HG03558 (cell line): Measurements from ENCODE around the gene PTOV1.
A peak's percentile ranks its signal among the peaks of the same experiment; 100 is the strongest.

Experiments
- ATAC-seq: cut with Tn5 transposase; IDR thresholded peaks from one replicate; pipeline ENCODE4 v1.9.1; 2021; ENCODE audit warnings: moderate number of reproducible peaks; ENCODE audit not compliant: unreplicated experiment; ENCODE audit errors: extremely low read depth

The PTOV1 gene

GRCh38 chr19:49850487-49851342 is at the start of gene PTOV1:
TSS of gene PTOV1 (plus strand) at chr19:49851159.
- ATAC-seq = peak; percentile 32

- ATAC-seq = no peak
Observed at GRCh38 chr19:49801401-49801888, 49.5 kb upstream of the PTOV1 start.

DNA sequence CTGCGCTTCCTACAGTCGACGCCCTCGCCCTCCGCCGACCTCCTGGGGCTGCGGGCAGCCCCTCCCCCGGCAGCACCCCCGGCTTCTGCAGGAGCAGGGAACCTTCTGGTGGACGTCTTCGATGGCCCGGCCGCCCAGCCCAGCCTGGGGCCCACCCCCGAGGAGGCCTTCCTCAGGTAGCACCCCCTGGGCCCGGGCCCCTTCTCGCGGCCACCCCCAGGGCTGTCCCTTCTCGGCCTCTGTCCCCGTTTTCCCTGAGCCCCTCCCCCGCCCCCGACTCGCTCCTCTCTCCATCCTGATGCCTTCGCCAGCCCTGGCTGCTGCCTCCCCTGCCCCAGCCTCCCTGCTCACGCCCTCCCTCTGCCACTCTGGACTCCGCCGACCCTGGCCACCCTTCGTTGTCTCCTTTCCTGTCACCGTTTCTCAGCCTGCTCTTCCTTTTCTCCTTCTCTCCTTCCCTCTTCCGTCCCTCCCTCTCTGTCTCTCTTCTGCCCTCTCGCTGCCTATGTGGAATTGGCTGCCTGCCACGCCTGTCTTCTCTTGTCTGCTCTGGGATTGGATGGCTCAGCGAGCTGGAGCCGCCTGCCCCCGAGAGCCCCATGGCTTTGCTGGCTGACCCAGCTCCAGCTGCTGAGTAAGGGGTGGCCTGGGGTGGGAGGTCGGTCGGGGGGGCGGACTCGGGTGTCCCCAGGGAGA is 48.8 kb upstream of the PTOV1 start:
- ATAC-seq = no peak

DNA sequence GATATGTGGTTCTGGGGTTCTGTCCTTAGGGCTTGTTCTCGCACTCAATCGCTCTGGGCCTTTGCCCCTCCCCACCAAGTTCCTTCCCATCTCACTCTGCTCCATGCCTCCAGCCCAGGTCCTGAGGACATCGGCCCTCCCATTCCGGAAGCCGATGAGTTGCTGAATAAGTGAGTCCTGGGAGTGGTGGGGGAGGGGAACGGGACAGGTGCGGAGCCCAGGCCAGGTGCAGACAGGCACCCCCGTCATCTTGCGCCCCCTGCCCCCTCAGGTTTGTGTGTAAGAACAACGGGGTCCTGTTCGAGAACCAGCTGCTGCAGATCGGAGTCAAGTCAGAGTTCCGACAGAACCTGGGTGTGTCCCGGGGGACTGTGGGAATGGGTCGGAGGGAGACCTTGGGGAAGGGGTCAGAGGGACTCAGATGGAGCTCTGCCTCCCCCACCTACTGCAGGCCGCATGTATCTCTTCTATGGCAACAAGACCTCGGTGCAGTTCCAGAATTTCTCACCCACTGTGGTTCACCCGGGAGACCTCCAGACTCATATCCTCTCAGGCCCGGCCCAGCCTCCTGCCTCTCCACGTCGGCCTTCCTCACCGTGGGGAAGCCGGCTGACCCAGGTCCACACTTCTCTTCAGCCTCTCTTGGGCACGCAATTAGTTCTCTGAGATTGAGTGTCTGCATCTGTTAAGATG is 48.0 kb upstream of the PTOV1 start:
- ATAC-seq = no peak

DNA sequence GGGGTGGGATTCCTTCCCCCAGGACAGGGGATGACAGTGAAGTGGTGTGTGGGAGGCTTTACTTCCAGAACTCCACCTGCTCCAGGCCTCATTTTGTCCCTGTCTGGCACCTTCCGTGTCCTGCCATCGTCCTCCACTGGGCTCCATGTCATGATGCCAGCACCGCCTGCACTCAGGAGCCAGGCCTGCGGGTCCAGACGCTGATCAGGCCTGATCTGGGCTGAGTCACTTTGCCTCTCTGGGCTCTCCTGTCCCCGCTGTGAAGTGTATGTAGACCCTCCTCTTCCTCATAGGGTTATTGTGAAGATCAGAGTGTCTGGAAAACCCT is 47.5 kb upstream of the PTOV1 start:
- ATAC-seq = no peak

- ATAC-seq = no peak
Observed at GRCh38 chr19:49805822-49806619, 44.9 kb upstream of the PTOV1 start.

DNA sequence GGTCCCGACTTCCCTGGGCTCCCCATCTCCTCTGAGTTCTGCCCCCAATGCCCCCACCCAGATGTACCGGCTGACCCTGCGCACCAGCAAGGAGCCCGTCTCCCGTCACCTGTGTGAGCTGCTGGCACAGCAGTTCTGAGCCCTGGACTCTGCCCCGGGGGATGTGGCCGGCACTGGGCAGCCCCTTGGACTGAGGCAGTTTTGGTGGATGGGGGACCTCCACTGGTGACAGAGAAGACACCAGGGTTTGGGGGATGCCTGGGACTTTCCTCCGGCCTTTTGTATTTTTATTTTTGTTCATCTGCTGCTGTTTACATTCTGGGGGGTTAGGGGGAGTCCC is 44.4 kb upstream of the PTOV1 start:
- ATAC-seq = no peak

GRCh38 chr19:49807058-49807903 is 43.7 kb upstream of the PTOV1 start:
- ATAC-seq = no peak

DNA sequence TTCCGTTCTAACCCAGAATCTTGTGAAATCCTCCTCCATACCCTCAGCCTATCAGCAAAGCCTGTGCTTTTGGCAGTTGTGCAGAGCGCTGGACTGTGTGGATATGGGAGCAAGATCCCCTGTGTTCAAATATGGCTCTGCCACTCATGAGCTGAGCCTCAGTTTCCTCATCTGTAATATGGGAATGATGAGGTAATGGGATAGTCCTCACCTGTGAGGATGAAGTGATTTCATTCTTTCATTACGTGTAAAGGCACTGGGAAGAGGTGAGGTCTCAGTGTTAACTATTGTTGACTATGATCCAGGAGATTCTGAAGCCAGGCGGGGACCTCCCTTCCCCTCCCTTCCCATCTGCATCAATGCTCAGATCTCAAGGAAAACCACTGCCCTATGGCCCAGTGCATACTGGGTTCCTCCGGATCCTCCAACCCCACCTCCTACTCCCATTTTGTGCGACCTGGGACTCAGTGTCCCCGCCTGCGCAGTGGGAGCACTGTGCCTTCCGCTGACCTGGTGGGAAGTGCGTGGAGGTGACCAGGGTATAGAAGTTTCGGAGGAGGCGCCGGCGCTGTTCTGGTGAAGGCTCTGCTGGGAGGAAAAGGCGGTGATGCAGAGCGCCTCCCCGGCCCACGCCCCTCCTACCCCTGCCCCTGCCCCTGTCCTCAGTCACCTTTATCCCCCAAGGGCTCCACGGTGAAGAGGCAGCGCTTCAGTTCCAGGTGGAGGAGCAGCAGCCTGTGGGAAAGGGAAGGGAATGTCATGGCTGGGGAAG is 42.9 kb upstream of the PTOV1 start:
- ATAC-seq = no peak

- no peak for ATAC-seq
Observed at GRCh38 chr19:49808711-49809159, 42.2 kb upstream of the PTOV1 start.

DNA sequence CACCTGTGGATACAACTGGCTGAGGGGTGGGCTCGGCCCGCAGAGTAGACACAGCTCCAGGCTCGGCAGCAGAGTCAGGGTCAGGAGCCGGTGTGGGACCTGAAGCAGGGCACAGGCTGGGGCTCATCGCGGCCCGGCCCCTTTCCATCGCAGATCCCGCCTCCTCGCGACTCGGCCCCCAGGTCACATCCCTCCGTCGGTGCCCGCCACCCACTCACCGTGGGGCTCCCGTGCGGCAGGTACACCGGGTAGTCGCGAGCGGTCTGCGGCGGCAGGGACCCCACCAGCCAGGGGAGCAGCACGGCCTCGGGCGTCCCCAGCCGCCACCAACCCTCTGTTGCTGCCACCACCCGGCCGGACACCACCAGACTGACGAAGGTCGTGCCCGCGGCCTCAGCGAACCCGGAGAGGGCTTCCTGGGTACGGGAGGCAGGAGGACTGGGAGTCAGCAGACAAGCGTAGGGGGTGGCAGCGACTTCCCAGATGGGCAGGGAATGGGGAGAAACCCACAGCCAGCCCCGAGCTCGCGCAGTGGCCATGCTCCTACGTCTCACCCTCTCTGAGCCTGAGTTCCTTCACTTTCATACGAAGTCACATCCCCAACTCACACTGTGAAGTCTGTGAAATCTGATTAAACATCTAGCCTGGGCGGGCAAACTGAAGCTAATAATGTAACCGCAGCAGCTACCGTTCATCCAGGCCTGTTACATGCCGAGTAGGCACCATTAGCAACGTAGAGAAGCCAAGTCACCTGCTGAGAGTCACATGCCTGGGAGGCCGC is 41.6 kb upstream of the PTOV1 start:
- ATAC-seq = no peak

DNA sequence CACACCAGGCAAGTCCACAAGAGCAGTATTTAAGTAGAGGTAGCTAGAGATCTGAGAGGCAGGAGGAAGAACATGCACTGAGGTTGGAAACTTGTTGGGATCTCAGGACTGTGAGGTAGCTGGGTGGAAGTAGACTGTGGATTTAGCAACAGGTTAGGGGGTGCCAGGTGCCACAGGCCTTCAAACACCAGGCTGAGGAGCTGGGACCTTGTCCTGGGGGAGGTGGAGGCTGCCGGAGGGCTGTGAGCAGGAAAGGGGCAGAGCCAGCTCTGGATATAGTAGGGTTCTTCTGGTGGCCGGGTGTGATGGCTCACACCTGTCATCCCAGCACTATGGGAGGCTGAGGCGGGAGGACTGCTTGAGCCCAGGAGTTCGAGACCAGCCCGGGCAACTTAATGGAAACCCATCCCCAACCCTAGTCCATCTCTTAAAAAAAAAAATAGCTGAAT is 41.0 kb upstream of the PTOV1 start:
- ATAC-seq = no peak

DNA sequence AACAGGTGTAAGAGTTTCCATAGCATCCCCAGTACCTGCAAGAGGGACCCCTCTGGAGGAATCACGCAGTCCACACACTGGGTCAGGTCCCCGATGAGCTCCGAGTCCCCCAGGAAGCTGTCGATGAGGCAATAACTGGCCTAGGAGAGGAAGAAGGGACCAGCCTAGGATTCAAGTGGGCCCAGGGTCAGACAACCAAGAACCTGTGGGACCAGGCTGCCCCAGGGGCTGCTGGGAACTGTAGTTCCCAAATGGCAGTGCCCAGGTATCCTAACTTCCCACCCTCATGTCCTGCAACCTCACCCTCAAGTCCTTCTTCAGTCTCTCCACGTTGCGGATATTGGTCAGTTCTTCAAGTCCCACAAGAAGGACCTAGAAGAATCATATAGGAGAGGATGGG is 39.6 kb upstream of the PTOV1 start:
- ATAC-seq = no peak

DNA sequence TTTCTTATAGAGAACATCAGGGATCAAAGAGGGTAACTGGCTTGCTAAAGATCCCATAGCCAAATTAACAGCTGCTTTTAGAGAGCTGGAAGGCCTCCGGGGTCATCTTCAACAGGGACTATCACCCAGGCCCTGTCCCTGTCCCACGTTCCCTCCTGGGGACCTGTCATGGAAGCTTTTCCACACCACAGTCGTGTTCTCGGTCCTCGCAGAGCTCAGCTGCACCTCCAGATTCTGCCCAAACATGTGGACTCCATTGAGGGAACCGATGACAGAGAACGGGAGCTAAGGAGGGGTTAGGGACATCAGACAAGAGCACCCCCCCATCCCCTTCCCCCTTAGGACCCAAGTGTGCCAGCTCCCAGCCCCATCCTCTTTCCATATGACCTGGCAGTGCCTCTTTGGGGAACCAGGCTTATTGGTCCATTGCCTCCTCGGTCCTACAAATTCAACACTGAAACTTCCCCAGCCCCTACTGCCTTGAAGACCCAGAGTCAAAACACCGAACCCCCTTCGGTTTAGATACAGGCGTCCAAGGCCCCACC is 38.4 kb upstream of the PTOV1 start:
- no peak for ATAC-seq

DNA sequence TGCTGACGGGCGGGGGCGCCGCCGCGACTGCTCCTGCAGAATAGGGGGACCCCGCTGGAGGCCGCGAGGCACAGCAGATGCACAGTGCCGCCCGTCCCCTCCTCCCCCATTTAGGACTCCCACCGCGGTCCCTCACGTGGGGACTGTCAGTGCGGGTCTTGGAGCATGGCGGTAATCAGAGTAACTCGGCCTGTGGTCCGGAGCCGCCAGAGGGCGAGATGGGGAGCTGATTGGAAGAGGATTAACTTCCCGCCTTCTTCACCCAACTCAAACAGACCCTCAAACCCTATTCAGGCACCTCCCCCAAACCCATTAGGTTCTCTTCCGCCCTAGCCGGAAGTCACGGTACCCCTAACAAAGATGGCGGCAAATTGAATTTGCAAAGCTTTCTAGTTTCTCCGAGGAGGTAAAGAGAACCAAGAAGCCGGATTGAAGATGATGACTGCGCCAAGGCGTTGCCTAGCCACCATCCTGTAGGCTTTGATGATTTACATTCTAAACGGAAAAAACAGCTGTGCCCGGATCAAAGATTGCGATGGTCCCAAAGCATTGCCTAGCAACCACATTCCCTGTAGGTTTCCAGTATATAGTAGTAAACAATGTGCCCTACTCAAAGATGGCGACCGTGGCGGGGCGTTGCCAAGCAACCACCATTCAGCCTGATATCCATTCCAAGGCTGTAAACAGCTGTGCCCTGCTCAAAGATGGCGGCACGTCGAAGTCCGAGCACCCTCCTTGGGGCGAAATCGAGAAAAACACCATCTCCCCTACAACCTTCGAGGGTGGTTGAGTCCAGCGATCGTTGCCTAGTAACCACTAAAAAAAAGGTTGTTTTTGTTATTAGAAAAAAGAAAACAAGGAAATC is 37.7 kb upstream of the PTOV1 start, which contains the start of gene FUZ:
Gene FUZ, minus strand, starts transcription at position 296 of the 865 bp plus-strand sequence. Its CDS starts 186 bp downstream, at position 110.
- peak; percentile 37 for ATAC-seq

DNA sequence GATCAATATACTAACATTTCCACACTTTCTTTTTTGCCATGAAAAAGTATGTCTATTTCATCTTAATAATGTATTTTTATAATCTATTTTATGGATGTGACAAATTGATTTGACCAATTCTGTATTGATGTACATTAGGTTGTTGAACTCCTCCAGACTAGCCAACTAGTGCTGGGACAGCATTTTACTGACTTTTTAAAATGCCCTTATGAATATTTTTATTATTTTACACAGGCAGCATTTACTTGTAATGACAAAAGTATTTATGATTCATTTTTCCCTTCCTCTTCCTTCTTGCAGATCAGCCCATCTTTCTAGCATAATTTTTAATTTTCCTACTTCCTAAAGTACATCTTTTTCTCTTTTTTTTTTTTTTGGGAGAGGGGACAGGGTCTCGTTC is 36.9 kb upstream of the PTOV1 start:
- no peak for ATAC-seq

- no peak for ATAC-seq
Observed at GRCh38 chr19:49816590-49816989, 34.4 kb upstream of the PTOV1 start.
